Measurements from ENCODE around the gene KCNJ14. TPM values are rescaled to one million over a fixed set of nuclear protein-coding genes. Genes with fewer than 3 reads are reported as not detected.

The KCNJ14 gene
- total RNA-seq, 1 donor from 2014 or later = 3.7 TPM

- Histone ChIP-seq H3K9me3 (no peaks in the 10 kb centered on the region), H3K4me3 (no peak overlapping the region), H3K4me1 (no peaks in the 10 kb centered on the region), H3K27me3 (no peaks in the 10 kb centered on the region), H3K27ac (no peak overlapping the region), H3K36me3 (no peaks in the 10 kb centered on the region)
- intact Hi-C loops (cut with DNase I) = no loop called here
- TF ChIP-seq CTCF (IDR thresholded peaks at IDR 0.05) (no peak), POLR2AphosphoS5 (IDR thresholded peaks at IDR 0.05; ENCODE audit: insufficient read depth in 1 of 2, low read depth in 1 of 2) (no peak), POLR2A (IDR thresholded peaks at IDR 0.05) (no peak)
- no peak for DNase-seq (ENCODE audit: extremely low spot score in 2 of 2)
Measured at GRCh38 chr19:48428670-48429069, 26.7 kb upstream of the KCNJ14 start.

GRCh38 chr19:48433337-48433736, 22.0 kb upstream of the KCNJ14 start:
- Histone ChIP-seq H3K36me3 (no peaks in the 10 kb centered on the region), H3K9me3 (no peaks in the 10 kb centered on the region), H3K27me3 (no peaks in the 10 kb centered on the region), H3K4me3 (no peak overlapping the region), H3K4me1 (no peaks in the 10 kb centered on the region), H3K27ac (no peak overlapping the region)
- TF ChIP-seq POLR2AphosphoS5 (IDR thresholded peaks at IDR 0.05; ENCODE audit: insufficient read depth in 1 of 2, low read depth in 1 of 2) = no peak
- DNase-seq (ENCODE audit: extremely low spot score in 2 of 2) = no peak
- intact Hi-C loops (cut with DNase I) = no loop called here

GRCh38 chr19:48436586-48436985, 18.8 kb upstream of the KCNJ14 start:
- H3K36me3 ChIP-seq = no peaks in the 10 kb centered on the region
- DNase-seq (ENCODE audit: extremely low spot score in 2 of 2) = no peak
- TF ChIP-seq POLR2A (IDR thresholded peaks at IDR 0.05) = no peak
- TF ChIP-seq POLR2AphosphoS5 (IDR thresholded peaks at IDR 0.05; ENCODE audit: insufficient read depth in 1 of 2, low read depth in 1 of 2) = no peak
- TF ChIP-seq CTCF (IDR thresholded peaks at IDR 0.05) = no peak
- no peaks in the 10 kb centered on the region for H3K4me1 ChIP-seq
- intact Hi-C loops (cut with DNase I) = no loop called here
- no peak overlapping the region for H3K27ac ChIP-seq
- no peak overlapping the region for H3K4me3 ChIP-seq
- no peaks in the 10 kb centered on the region for H3K9me3 ChIP-seq
- no peaks in the 10 kb centered on the region for H3K27me3 ChIP-seq

GRCh38 chr19:48441360-48442050, 13.9 kb upstream of the KCNJ14 start:
- TF ChIP-seq POLR2A (IDR thresholded peaks at IDR 0.05) = no peak
- no peak for TF ChIP-seq CTCF (IDR thresholded peaks at IDR 0.05)
- no peak for TF ChIP-seq POLR2AphosphoS5 (IDR thresholded peaks at IDR 0.05; ENCODE audit: insufficient read depth in 1 of 2, low read depth in 1 of 2)
- no peak for DNase-seq (ENCODE audit: extremely low spot score in 2 of 2)
- H3K27me3 ChIP-seq = no peaks in the 10 kb centered on the region

GRCh38 chr19:48442116-48443035, 13.0 kb upstream of the KCNJ14 start:
- Histone ChIP-seq H3K36me3 (no peaks in the 10 kb centered on the region), H3K9me3 (no peaks in the 10 kb centered on the region), H3K4me3 (peak overlapping the region in 1 of 2 donors; percentile 41), H3K27me3 (no peaks in the 10 kb centered on the region), H3K4me1 (peaks cover 29% of the 10 kb centered on the region), H3K27ac (no peak overlapping the region)
- TF ChIP-seq POLR2A (IDR thresholded peaks at IDR 0.05) (no peak), POLR2AphosphoS5 (IDR thresholded peaks at IDR 0.05; ENCODE audit: insufficient read depth in 1 of 2, low read depth in 1 of 2) (no peak), CTCF (IDR thresholded peaks at IDR 0.05) (no peak)
- DNase-seq (ENCODE audit: extremely low spot score in 2 of 2) = no peak
- intact Hi-C loops (cut with DNase I) = no loop called here

More at GRCh38 chr19:48441360-48442050, 13.9 kb upstream of the KCNJ14 start:
- Histone ChIP-seq H3K27ac (no peak overlapping the region), H3K4me1 (peaks cover 21% of the 10 kb centered on the region), H3K9me3 (no peaks in the 10 kb centered on the region), H3K36me3 (no peaks in the 10 kb centered on the region), H3K4me3 (no peak overlapping the region)
- intact Hi-C loops (cut with DNase I) = no loop called here

Data from vagina (tissue), 2 donors.